ENCODE measurements around the gene DCT.

DCT gene

GRCh38 chr13:94395860-94396259 lies 83.6 kb downstream of the DCT start:
- no peak for DNase-seq (ENCODE audit: low spot score)

- DNase-seq (ENCODE audit: low spot score) = no peak
Observed at GRCh38 chr13:94394723-94395122, 84.8 kb downstream of the DCT start.

GRCh38 chr13:94390881-94391280 lies 88.6 kb downstream of the DCT start:
- no peak for DNase-seq (ENCODE audit: low spot score)

- no peak for DNase-seq (ENCODE audit: low spot score)
Observed at GRCh38 chr13:94389604-94390351, 89.7 kb downstream of the DCT start.

- no peak for DNase-seq (ENCODE audit: low spot score)
Observed at GRCh38 chr13:94387047-94387446, 92.4 kb downstream of the DCT start.
